NCI-H748 treated with DMSO at 0.1 percent for 48 hours (cell line): ENCODE measurements around the gene CD247.

Experiments used
- DNase-seq: peaks from one replicate; lab custom pipeline; 2025; lab: John Stamatoyannopoulos, UW

CD247 gene

GRCh38 chr1:167463080-167463479 lies 55.2 kb downstream of the CD247 start:
- no peak for DNase-seq

GRCh38 chr1:167462341-167462740 lies 56.0 kb downstream of the CD247 start:
- DNase-seq: no peak

- no peak for DNase-seq
These were observed 57.5 kb downstream of the CD247 start for GRCh38 chr1:167460836-167461235.

GRCh38 chr1:167457936-167458584 lies 60.3 kb downstream of the CD247 start:
- no peak for DNase-seq

GRCh38 chr1:167456926-167457325 lies 61.4 kb downstream of the CD247 start:
- no peak for DNase-seq

GRCh38 chr1:167456524-167456923 lies 61.8 kb downstream of the CD247 start:
- DNase-seq: no peak

- no peak for DNase-seq
These were observed 62.4 kb downstream of the CD247 start for GRCh38 chr1:167455786-167456446.

GRCh38 chr1:167454894-167455785 lies 63.2 kb downstream of the CD247 start:
- peak; percentile 15 for DNase-seq

- no peak for DNase-seq
These were observed 63.9 kb downstream of the CD247 start for GRCh38 chr1:167454304-167454893.

GRCh38 chr1:167453123-167453522 lies 65.2 kb downstream of the CD247 start:
- no peak for DNase-seq

- no peak for DNase-seq
These were observed 65.8 kb downstream of the CD247 start for GRCh38 chr1:167452483-167452882.

- DNase-seq: no peak
These were observed 67.5 kb downstream of the CD247 start for GRCh38 chr1:167450843-167451242.

GRCh38 chr1:167447521-167448136 lies 70.7 kb downstream of the CD247 start:
- no peak for DNase-seq

- DNase-seq: no peak
These were observed 71.4 kb downstream of the CD247 start for GRCh38 chr1:167446966-167447365.

GRCh38 chr1:167443757-167444156 lies 74.6 kb downstream of the CD247 start:
- DNase-seq: no peak

- no peak for DNase-seq
These were observed 75.3 kb downstream of the CD247 start for GRCh38 chr1:167442854-167443565.

- peak; percentile 61 for DNase-seq
These were observed 76.0 kb downstream of the CD247 start for GRCh38 chr1:167442142-167442848.

- DNase-seq: no peak
These were observed 77.1 kb downstream of the CD247 start for GRCh38 chr1:167441222-167441621.

GRCh38 chr1:167440776-167441175 lies 77.6 kb downstream of the CD247 start:
- no peak for DNase-seq

GRCh38 chr1:167440345-167440744 lies 78.0 kb downstream of the CD247 start:
- no peak for DNase-seq
